ENCODE data around the gene APOH. TPM values are rescaled to one million over a fixed set of nuclear protein-coding genes. Genes with fewer than 3 reads are reported as not detected.
A peak's percentile ranks its signal among the peaks of the same experiment; 100 is the strongest.

Gene APOH
- total RNA-seq, 1 donor from 2014 or later, result not detected

GRCh38 chr17:66203274-66204015 is 25.8 kb downstream of the APOH start:
- intact Hi-C loops (cut with micrococcal nuclease), result no loop called here
- no peaks in the 10 kb centered on the region for H3K36me3 ChIP-seq
- TF ChIP-seq CTCF (IDR thresholded peaks at IDR 0.05; ENCODE audit: borderline replicate concordance), result no peak
- H3K27me3 ChIP-seq (ENCODE audit: low read depth), result no peaks in the 10 kb centered on the region
- no peak overlapping the region for H3K4me3 ChIP-seq
- H3K4me1 ChIP-seq, result peaks cover 9% of the 10 kb centered on the region
- DNase-seq, result no peak
- peaks cover 6% of the 10 kb centered on the region for H3K9me3 ChIP-seq (replicated peaks)
- H3K27ac ChIP-seq (replicated peaks), result no peak overlapping the region

GRCh38 chr17:66200685-66201092 is 28.5 kb downstream of the APOH start:
- peak; percentile 64 for TF ChIP-seq CTCF (IDR thresholded peaks at IDR 0.05; ENCODE audit: borderline replicate concordance)
- no peaks in the 10 kb centered on the region for H3K36me3 ChIP-seq
- peaks cover 5% of the 10 kb centered on the region for H3K9me3 ChIP-seq (replicated peaks)
- DNase-seq, result no peak
- H3K4me3 ChIP-seq, result no peak overlapping the region
- intact Hi-C loops (cut with micrococcal nuclease), result no loop called here
- no peak overlapping the region for H3K27ac ChIP-seq (replicated peaks)
- no peaks in the 10 kb centered on the region for H3K4me1 ChIP-seq
- no peaks in the 10 kb centered on the region for H3K27me3 ChIP-seq (ENCODE audit: low read depth)

- no peak for TF ChIP-seq CTCF (IDR thresholded peaks at IDR 0.05; ENCODE audit: borderline replicate concordance)
- Histone ChIP-seq H3K27ac (replicated peaks) (no peak overlapping the region), H3K9me3 (replicated peaks) (no peaks in the 10 kb centered on the region), H3K27me3 (ENCODE audit: low read depth) (no peaks in the 10 kb centered on the region), H3K36me3 (no peaks in the 10 kb centered on the region), H3K4me1 (no peaks in the 10 kb centered on the region), H3K4me3 (no peak overlapping the region)
- intact Hi-C loops (cut with micrococcal nuclease), result no loop called here
- DNase-seq, result no peak
Observed at GRCh38 chr17:66198242-66198641, 31.0 kb downstream of the APOH start.

- H3K27ac ChIP-seq (replicated peaks), result peak overlapping the region; percentile 87
- H3K9me3 ChIP-seq (replicated peaks), result no peaks in the 10 kb centered on the region
- intact Hi-C loops (cut with micrococcal nuclease), result no loop called here
Observed at GRCh38 chr17:66192378-66192687, 36.9 kb downstream of the APOH start.

GRCh38 chr17:66191593-66192377 is 37.4 kb downstream of the APOH start, which contains the start of gene CEP112:
Gene CEP112 (minus strand): TSS chr17:66192133.
- Histone ChIP-seq H3K4me3 (peak within 1 kb of the TSS; percentile 96), H3K4me1 (peaks cover 36% of the 10 kb centered on the region), H3K27me3 (ENCODE audit: low read depth) (no peaks in the 10 kb centered on the region), H3K36me3 (no peaks in the 10 kb centered on the region), H3K9me3 (replicated peaks) (no peaks in the 10 kb centered on the region), H3K27ac (replicated peaks) (peak within 1 kb of the TSS; percentile 87)
- peak; percentile 77 for DNase-seq
- peak; percentile 22 for TF ChIP-seq CTCF (IDR thresholded peaks at IDR 0.05; ENCODE audit: borderline replicate concordance)
- intact Hi-C loops (cut with micrococcal nuclease), result no loop called here

More at GRCh38 chr17:66192378-66192687, 36.9 kb downstream of the APOH start:
- H3K4me3 ChIP-seq, result peak overlapping the region; percentile 96
- H3K4me1 ChIP-seq, result peaks cover 36% of the 10 kb centered on the region
- no peak for TF ChIP-seq CTCF (IDR thresholded peaks at IDR 0.05; ENCODE audit: borderline replicate concordance)
- no peaks in the 10 kb centered on the region for H3K36me3 ChIP-seq
- no peaks in the 10 kb centered on the region for H3K27me3 ChIP-seq (ENCODE audit: low read depth)
- no peak for DNase-seq

Data from left ventricle myocardium inferior (tissue), 1 donor.